ENCODE measurements around the gene RFX8.
"Not testable (repeated sequence)": the region's sequence is repeated elsewhere in the genome, so short reads cannot be mapped to it uniquely, and the experiment has no call there.

RFX8 gene

GRCh38 chr2:101511381-101511780 lies 36.5 kb upstream of the RFX8 start:
- H3K79me2 ChIP-seq, result no peaks in the 10 kb centered on the region
- no peak overlapping the region for H3K27ac ChIP-seq
- H3K9me3 ChIP-seq (ENCODE audit: control insufficient read depth, low read length), result no peaks in the 10 kb centered on the region
- no peaks in the 10 kb centered on the region for H3K4me1 ChIP-seq
- TF ChIP-seq, protein P1, sequence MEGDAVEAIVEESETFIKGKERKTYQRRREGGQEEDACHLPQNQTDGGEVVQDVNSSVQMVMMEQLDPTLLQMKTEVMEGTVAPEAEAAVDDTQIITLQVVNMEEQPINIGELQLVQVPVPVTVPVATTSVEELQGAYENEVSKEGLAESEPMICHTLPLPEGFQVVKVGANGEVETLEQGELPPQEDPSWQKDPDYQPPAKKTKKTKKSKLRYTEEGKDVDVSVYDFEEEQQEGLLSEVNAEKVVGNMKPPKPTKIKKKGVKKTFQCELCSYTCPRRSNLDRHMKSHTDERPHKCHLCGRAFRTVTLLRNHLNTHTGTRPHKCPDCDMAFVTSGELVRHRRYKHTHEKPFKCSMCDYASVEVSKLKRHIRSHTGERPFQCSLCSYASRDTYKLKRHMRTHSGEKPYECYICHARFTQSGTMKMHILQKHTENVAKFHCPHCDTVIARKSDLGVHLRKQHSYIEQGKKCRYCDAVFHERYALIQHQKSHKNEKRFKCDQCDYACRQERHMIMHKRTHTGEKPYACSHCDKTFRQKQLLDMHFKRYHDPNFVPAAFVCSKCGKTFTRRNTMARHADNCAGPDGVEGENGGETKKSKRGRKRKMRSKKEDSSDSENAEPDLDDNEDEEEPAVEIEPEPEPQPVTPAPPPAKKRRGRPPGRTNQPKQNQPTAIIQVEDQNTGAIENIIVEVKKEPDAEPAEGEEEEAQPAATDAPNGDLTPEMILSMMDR (IDR thresholded peaks at IDR 0.05), result no peak
- H2AFZ ChIP-seq, result no peak overlapping the region
- no peak overlapping the region for H3K4me2 ChIP-seq (ENCODE audit: low read length)
- H3K36me3 ChIP-seq (ENCODE audit: control insufficient read depth, insufficient read depth, low read length), result no peaks in the 10 kb centered on the region
- no peaks in the 10 kb centered on the region for H3K27me3 ChIP-seq (ENCODE audit: control insufficient read depth, insufficient read depth, low read length)
- H3K9ac ChIP-seq, result no peak overlapping the region
- H3K4me3 ChIP-seq (ENCODE audit: low read depth, low read length), result no peak overlapping the region

DNA sequence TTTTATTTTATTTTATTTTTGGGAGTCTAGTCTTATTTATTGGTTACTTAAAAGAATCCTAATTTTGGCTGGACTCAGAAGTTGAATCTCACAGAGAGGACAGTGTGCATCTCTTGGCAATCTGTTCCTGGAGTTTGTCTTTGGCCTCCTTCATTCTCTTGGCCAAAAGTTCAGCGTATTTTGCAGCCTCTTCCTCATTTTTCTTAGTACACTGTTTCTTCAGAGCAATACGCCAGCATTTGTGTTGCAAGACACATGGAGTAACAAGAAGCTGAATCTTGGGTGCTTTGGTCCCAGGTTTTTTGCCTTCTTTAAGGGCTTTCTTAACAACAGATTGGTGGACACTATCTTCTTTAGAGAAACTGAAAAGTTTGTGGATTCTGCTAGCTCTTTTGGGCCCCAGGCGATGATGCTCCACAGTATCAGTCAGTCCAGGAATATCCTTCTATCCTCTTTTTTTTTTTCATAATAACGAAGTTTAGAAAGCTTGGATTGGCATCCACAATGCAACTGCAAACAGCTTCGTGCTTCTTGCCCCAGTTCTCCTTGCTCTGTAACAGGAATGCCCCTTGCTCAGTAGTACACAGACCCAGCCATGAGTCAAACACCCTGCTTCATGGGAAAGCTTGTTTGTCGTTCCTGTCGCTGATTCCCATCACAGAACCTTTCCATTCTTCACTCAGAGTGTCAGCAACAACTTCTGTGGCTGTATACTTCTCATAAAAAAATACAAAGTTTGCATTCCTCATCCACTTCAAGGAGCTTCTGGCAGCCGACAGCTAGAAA lies 34.8 kb upstream of the RFX8 start:
- Histone ChIP-seq H3K9me3 (ENCODE audit: control insufficient read depth, low read length) (no peaks in the 10 kb centered on the region), H3K27me3 (ENCODE audit: control insufficient read depth, insufficient read depth, low read length) (no peaks in the 10 kb centered on the region), H3K9ac (no peak overlapping the region), H3K27ac (no peak overlapping the region), H3K4me1 (no peaks in the 10 kb centered on the region), H3K4me3 (ENCODE audit: low read depth, low read length) (no peak overlapping the region), H3K36me3 (ENCODE audit: control insufficient read depth, insufficient read depth, low read length) (no peaks in the 10 kb centered on the region), H3K4me2 (ENCODE audit: low read length) (no peak overlapping the region), H2AFZ (no peak overlapping the region), H3K79me2 (no peaks in the 10 kb centered on the region)
- TF ChIP-seq, protein P1 (IDR thresholded peaks at IDR 0.05), result no peak

- Histone ChIP-seq H3K4me3 (ENCODE audit: low read depth, low read length) (no peak overlapping the region), H3K27me3 (ENCODE audit: control insufficient read depth, insufficient read depth, low read length) (no peaks in the 10 kb centered on the region), H2AFZ (no peak overlapping the region), H3K4me1 (no peaks in the 10 kb centered on the region), H3K36me3 (ENCODE audit: control insufficient read depth, insufficient read depth, low read length) (no peaks in the 10 kb centered on the region), H3K79me2 (no peaks in the 10 kb centered on the region), H3K9ac (no peak overlapping the region), H3K9me3 (ENCODE audit: control insufficient read depth, low read length) (no peaks in the 10 kb centered on the region), H3K4me2 (ENCODE audit: low read length) (no peak overlapping the region), H3K27ac (no peak overlapping the region)
- TF ChIP-seq, protein P1 (IDR thresholded peaks at IDR 0.05), result no peak
These were observed 33.7 kb upstream of the RFX8 start for GRCh38 chr2:101508636-101509035.

- not testable (repeated sequence) for H3K9ac ChIP-seq; H3K27me3 ChIP-seq (ENCODE audit: control insufficient read depth, insufficient read depth, low read length); H3K4me1 ChIP-seq; H3K79me2 ChIP-seq; H3K36me3 ChIP-seq (ENCODE audit: control insufficient read depth, insufficient read depth, low read length); H3K4me3 ChIP-seq (ENCODE audit: low read depth, low read length); H3K4me2 ChIP-seq (ENCODE audit: low read length); H3K9me3 ChIP-seq (ENCODE audit: control insufficient read depth, low read length); H3K27ac ChIP-seq; H2AFZ ChIP-seq
These were observed 30.4 kb upstream of the RFX8 start for GRCh38 chr2:101505276-101505675.

DNA sequence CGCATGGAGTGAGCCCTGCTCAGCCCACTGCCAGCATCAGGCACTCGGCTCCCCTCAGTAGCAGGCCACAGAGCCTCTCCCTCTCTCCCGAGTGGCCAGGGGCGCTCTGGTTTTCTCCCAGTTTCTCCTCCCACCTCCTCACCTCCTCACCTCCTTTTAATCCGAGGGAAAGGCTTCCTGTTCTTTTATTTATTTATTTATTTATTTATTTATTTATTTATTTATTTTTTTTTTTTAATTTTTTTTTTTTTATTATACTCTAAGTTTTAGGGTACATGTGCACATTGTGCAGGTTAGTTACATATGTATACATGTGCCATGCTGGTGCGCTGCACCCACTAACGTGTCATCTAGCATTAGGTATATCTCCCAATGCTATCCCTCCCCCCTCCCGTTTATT lies 29.8 kb upstream of the RFX8 start:
- H2AFZ ChIP-seq; H3K27me3 ChIP-seq (ENCODE audit: control insufficient read depth, insufficient read depth, low read length): not testable (repeated sequence)

DNA sequence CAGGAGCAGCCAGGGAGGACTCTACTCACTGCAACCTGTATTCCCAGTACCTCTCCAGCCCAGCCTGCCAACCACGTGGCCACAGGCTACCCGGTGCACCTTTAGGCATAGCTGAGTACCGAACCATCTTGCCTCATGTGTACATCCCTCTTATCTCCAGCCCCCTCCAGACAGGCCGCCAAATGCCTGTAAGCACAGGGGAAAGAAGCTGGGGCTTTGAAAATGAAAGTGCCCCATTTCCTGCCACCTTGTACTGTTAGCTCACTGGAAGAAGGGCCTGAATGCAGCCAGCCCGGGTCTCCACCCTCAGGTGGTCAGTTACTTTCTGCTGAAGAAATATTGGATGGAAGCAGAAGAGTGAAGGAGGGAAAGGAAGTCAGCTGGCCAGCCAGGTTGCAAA lies 27.2 kb upstream of the RFX8 start:
- no peak overlapping the region for H2AFZ ChIP-seq
- no peaks in the 10 kb centered on the region for H3K4me1 ChIP-seq
- no peak overlapping the region for H3K4me3 ChIP-seq (ENCODE audit: low read depth, low read length)
- H3K9ac ChIP-seq, result no peak overlapping the region
- no peaks in the 10 kb centered on the region for H3K27me3 ChIP-seq (ENCODE audit: control insufficient read depth, insufficient read depth, low read length)
- H3K79me2 ChIP-seq, result no peaks in the 10 kb centered on the region
- TF ChIP-seq, protein P1 (IDR thresholded peaks at IDR 0.05), result no peak
- no peaks in the 10 kb centered on the region for H3K9me3 ChIP-seq (ENCODE audit: control insufficient read depth, low read length)
- no peak overlapping the region for H3K27ac ChIP-seq
- H3K4me2 ChIP-seq (ENCODE audit: low read length), result no peak overlapping the region
- no peaks in the 10 kb centered on the region for H3K36me3 ChIP-seq (ENCODE audit: control insufficient read depth, insufficient read depth, low read length)

More for the DNA sequence above, 29.8 kb upstream of the RFX8 start:
- H3K4me3 ChIP-seq (ENCODE audit: low read depth, low read length); H3K4me2 ChIP-seq (ENCODE audit: low read length); H3K9me3 ChIP-seq (ENCODE audit: control insufficient read depth, low read length); H3K79me2 ChIP-seq; H3K9ac ChIP-seq; H3K4me1 ChIP-seq; H3K36me3 ChIP-seq (ENCODE audit: control insufficient read depth, insufficient read depth, low read length); H3K27ac ChIP-seq: not testable (repeated sequence)

All from parathyroid adenoma (tissue), 2 donors.